Osteoblast (primary cell): Measurements from ENCODE around the gene WTAP. TPM values are rescaled to one million over a fixed set of nuclear protein-coding genes. Genes with fewer than 3 reads are reported as not detected.
A peak's percentile ranks its signal among the peaks of the same experiment; 100 is the strongest.

Source experiments
- DNase-seq: peaks from one replicate; pipeline ENCODE4 v3.0.0; 2011; ENCODE audit warnings: low spot score, mixed read lengths; ENCODE audit not compliant: insufficient read length; ENCODE audit errors: missing footprints
- H2AFZ ChIP-seq: 2 replicates; pipeline ENCODE4 v1.6.0; 2011; ENCODE audit warnings: mild to moderate bottlenecking, low read length
- H3K27ac ChIP-seq: 2 replicates; pipeline ENCODE4 v1.5.1; 2011; ENCODE audit warnings: mild to moderate bottlenecking, low read depth, low read length, moderate library complexity
- H3K27me3 ChIP-seq: 2 replicates; pipeline ENCODE4 v1.6.0; 2012; ENCODE audit warnings: mild to moderate bottlenecking, control low read depth, inconsistent platforms, low read length, moderate library complexity; ENCODE audit not compliant: insufficient read depth
- H3K36me3 ChIP-seq: 2 replicates; pipeline ENCODE4 v1.5.1; 2011; ENCODE audit warnings: mild to moderate bottlenecking, low read length, control low read depth, moderate library complexity; ENCODE audit not compliant: insufficient read depth
- H3K4me1 ChIP-seq: 2 replicates; pipeline ENCODE4 v1.5.1; 2011; ENCODE audit warnings: mild to moderate bottlenecking, low read length, control low read depth, moderate library complexity; ENCODE audit not compliant: insufficient read depth
- H3K4me2 ChIP-seq: 2 replicates; pipeline ENCODE4 v1.6.0; 2011; ENCODE audit warnings: mild to moderate bottlenecking, low read length; ENCODE audit not compliant: insufficient read depth
- H3K4me3 ChIP-seq: fragments of 200-600 bp; sonication (generic); 3 replicates; pipeline ENCODE4 v1.5.1; 2012; ENCODE audit warnings: mild to moderate bottlenecking, low read length, inconsistent platforms; ENCODE audit not compliant: insufficient read depth
- H3K79me2 ChIP-seq: 2 replicates; pipeline ENCODE4 v1.6.0; 2012; ENCODE audit warnings: mild to moderate bottlenecking, low read length, control low read depth, inconsistent platforms; ENCODE audit not compliant: insufficient read depth
- H3K9me3 ChIP-seq: 2 replicates; pipeline ENCODE4 v1.5.1; 2011; ENCODE audit warnings: low read depth, low read length, control low read depth
- H4K20me1 ChIP-seq: 2 replicates; pipeline ENCODE4 v1.6.0; 2012; ENCODE audit warnings: mild to moderate bottlenecking, low read length, control low read depth; ENCODE audit not compliant: insufficient read depth
- CTCF ChIP-seq: IDR thresholded peaks from 2 replicates; pipeline ENCODE4 v1.5.1; 2011; ENCODE audit warnings: mild to moderate bottlenecking, low read depth, low read length, moderate library complexity; ENCODE audit errors: extremely low read depth
- total RNA-seq: library from RNA; depleted of rRNA; stranded (reverse); fragments of >200 nt; gene quantifications from 2 replicates; pipeline ENCODE4 v1.2.3, GENCODE V29; 2012

WTAP gene
- 109 and 119 TPM in 2 replicates for total RNA-seq

- H3K36me3 ChIP-seq, result peaks cover 8% of the 10 kb centered on the region
- peak within 1 kb of the TSS; percentile 84 for H3K4me3 ChIP-seq
- H3K27ac ChIP-seq, result peak within 1 kb of the TSS; percentile 91
- peaks cover 95% of the 10 kb centered on the region for H3K79me2 ChIP-seq
- peak within 1 kb of the TSS; percentile 97 for H2AFZ ChIP-seq
- TF ChIP-seq CTCF, result no peak
- H4K20me1 ChIP-seq, result peaks cover 40% of the 10 kb centered on the region
- peak; percentile 97 for DNase-seq
- H3K4me2 ChIP-seq, result peak within 1 kb of the TSS; percentile 97
- H3K27me3 ChIP-seq, result no peaks in the 10 kb centered on the region
- no peaks in the 10 kb centered on the region for H3K9me3 ChIP-seq
- peaks cover 25% of the 10 kb centered on the region for H3K4me1 ChIP-seq
Measured at GRCh38 chr6:159726918-159727716, at the start of gene WTAP. WTAP (plus strand) TSS chr6:159727506; CDS start chr6:159736266, 8,760 bp downstream.

DNA sequence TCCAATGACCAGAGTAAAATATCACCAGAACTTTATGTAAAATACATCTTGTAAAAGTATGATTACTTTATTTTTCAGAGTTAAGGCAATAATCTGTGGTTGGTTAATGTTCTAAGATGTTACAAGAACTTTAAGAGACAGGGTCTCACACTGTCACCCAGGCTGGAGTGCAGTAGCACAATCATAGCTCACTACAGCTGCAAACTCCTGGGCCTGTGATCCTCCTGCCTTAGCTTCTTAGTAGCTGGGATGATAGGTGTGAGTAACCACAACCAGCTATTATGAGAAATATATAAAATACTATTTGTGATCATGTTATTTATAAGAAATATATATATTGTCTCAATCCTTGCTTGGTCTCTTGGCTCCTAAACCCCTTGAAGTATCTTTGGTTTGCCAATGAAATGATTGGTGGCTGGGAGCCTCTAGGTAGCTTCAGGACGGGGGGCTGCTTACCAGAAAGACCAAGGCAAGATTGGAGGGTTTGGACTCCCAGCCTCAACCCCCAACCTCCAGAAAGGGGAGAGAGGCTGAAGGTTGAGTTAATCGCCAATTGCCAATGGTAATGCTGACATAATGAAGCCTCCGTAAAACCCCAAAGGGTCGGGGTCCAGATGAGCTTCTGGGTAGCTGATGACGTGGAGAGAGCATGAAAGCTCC is 49.7 kb upstream of the WTAP start:
- H3K27ac ChIP-seq, result no peak overlapping the region
- no peak overlapping the region for H3K4me2 ChIP-seq
- no peak overlapping the region for H2AFZ ChIP-seq
- no peaks in the 10 kb centered on the region for H3K9me3 ChIP-seq
- no peak for DNase-seq
- no peak overlapping the region for H3K4me3 ChIP-seq
- peaks cover 13% of the 10 kb centered on the region for H3K36me3 ChIP-seq
- H3K79me2 ChIP-seq, result no peaks in the 10 kb centered on the region
- H4K20me1 ChIP-seq, result no peaks in the 10 kb centered on the region
- TF ChIP-seq CTCF, result no peak
- H3K4me1 ChIP-seq, result peaks cover 12% of the 10 kb centered on the region
- no peaks in the 10 kb centered on the region for H3K27me3 ChIP-seq

- H3K9me3 ChIP-seq, result no peaks in the 10 kb centered on the region
- no peaks in the 10 kb centered on the region for H3K79me2 ChIP-seq
- H2AFZ ChIP-seq, result no peak overlapping the region
- DNase-seq, result no peak
- H3K27ac ChIP-seq, result no peak overlapping the region
- peaks cover 20% of the 10 kb centered on the region for H3K36me3 ChIP-seq
- no peak for TF ChIP-seq CTCF
- H3K4me1 ChIP-seq, result peaks cover 12% of the 10 kb centered on the region
- no peaks in the 10 kb centered on the region for H3K27me3 ChIP-seq
- H3K4me3 ChIP-seq, result no peak overlapping the region
- H3K4me2 ChIP-seq, result no peak overlapping the region
- no peaks in the 10 kb centered on the region for H4K20me1 ChIP-seq
Measured at GRCh38 chr6:159678574-159678973, 48.7 kb upstream of the WTAP start.
